K562 (cell line): Measurements from ENCODE around the gene ZNF565. TPM values are rescaled to one million over a fixed set of nuclear protein-coding genes. Genes with fewer than 3 reads are reported as not detected.
A peak's percentile ranks its signal among the peaks of the same experiment; 100 is the strongest.

ENCODE experiments used
- C11orf30 ChIP-seq: fragments of 450-650 bp; IDR thresholded peaks from 2 replicates; pipeline ENCODE4 v1.6.1; 2016; ENCODE audit warnings: low read depth, mild to moderate bottlenecking
- CUX1 ChIP-seq: fragments of 200-800 bp; sonication (Bioruptor generic); IDR thresholded peaks from 2 replicates; pipeline ENCODE4 v1.6.1; 2016; ENCODE audit warnings: missing genetic modification characterization, missing compliant biosample characterization
- CXXC5 ChIP-seq: fragments of 250-450 bp; sonication (Bioruptor Pico); IDR thresholded peaks from 2 replicates; pipeline ENCODE4 v1.8.0; 2022; ENCODE audit warnings: inconsistent platforms, mild to moderate bottlenecking, moderate library complexity
- EP400 ChIP-seq: fragments of 450-650 bp; IDR thresholded peaks from 2 replicates; pipeline ENCODE4 v1.6.1; 2017; ENCODE audit warnings: antibody characterized with exemption, mild to moderate bottlenecking, moderate library complexity
- MNT ChIP-seq, 2 experiments: fragments of 450-650 bp; conservative IDR thresholded peaks; 2 replicates each; pipeline ENCODE4 v1.6.1; 2017; ENCODE audit warnings: mild to moderate bottlenecking in 2 of 2, moderate library complexity in 2 of 2
- MTA3 ChIP-seq: fragments of 450-650 bp; formaldehyde crosslinking; IDR thresholded peaks from 2 replicates; pipeline ENCODE4 v1.6.1; 2017; ENCODE audit warnings: mild to moderate bottlenecking, borderline replicate concordance
- NR2F6 ChIP-seq: fragments of 450-650 bp; formaldehyde crosslinking; IDR thresholded peaks from 2 replicates; pipeline ENCODE4 v1.4.0; 2020; ENCODE audit warnings: mild to moderate bottlenecking
- PREB ChIP-seq: sonication (generic); formaldehyde crosslinking; IDR thresholded peaks from 2 replicates; pipeline ENCODE4 v1.8.1; 2023; ENCODE audit warnings: mild to moderate bottlenecking, missing genetic modification reagents
- SMC3 ChIP-seq: conservative IDR thresholded peaks from 2 replicates; pipeline ENCODE4 v1.6.1; 2011; ENCODE audit warnings: low read depth, low read length, improper control_type of control experiment; ENCODE audit not compliant: insufficient read depth
- UBTF ChIP-seq, 2 experiments: IDR thresholded peaks; 2 replicates each; pipeline ENCODE4 v1.6.1; 2012; ENCODE audit warnings: improper control_type of control experiment in 2 of 2, low read depth in 2 of 2, low read length in 2 of 2, borderline replicate concordance in 1 of 2
- ZBTB26 ChIP-seq: fragments of 450-650 bp; formaldehyde crosslinking; IDR thresholded peaks from 2 replicates; pipeline ENCODE4 v1.4.0; 2022; ENCODE audit warnings: missing genetic modification characterization
- ZFX ChIP-seq: sonication (generic); formaldehyde crosslinking; IDR thresholded peaks from 2 replicates; pipeline ENCODE4 v1.8.0; 2022; ENCODE audit warnings: mild to moderate bottlenecking, missing genetic modification reagents, moderate library complexity
- ZNF175 ChIP-seq: fragments of 200-800 bp; sonication (Bioruptor generic); IDR thresholded peaks from 2 replicates; pipeline ENCODE4 v1.6.1; 2016; ENCODE audit warnings: low read depth, mild to moderate bottlenecking, missing genetic modification characterization, missing compliant biosample characterization
- ZNF324 ChIP-seq: fragments of 250-450 bp; sonication (Bioruptor Pico); IDR thresholded peaks from 2 replicates; pipeline ENCODE4 v1.4.0; 2020; ENCODE audit warnings: mild to moderate bottlenecking
- ZNF561 ChIP-seq: fragments of 450-650 bp; formaldehyde crosslinking; conservative IDR thresholded peaks from 2 replicates; pipeline ENCODE4 v1.4.0; 2020; ENCODE audit warnings: mild to moderate bottlenecking, moderate library complexity
- polyA plus RNA-seq, 8 experiments: library from polyadenylated mRNA; depleted of rRNA in 4 of 8; stranded (reverse) in 5 of 8; unstranded in 3 of 8; fragments of >200 nt; fragmentation: Nextera tagmentation in 2 of 8; fragmentation: Illumina TruSeq in 1 of 8; extraction: Ambion mirVana in 2 of 8; extraction: Trizol in 1 of 8; gene quantifications; 2 replicates each; pipeline versions ENCODE4 v1.2.1 to v1.2.3, GENCODE V29; 2011 to 2014; ENCODE audit warnings: inconsistent platforms in 1 of 8, missing spikeins in 1 of 8
- total RNA-seq, 7 experiments: library from RNA; depleted of rRNA in 6 of 7; stranded (reverse); fragments of >200 nt in 6 of 7; fragmentation: Illumina TruSeq in 2 of 7; extraction: Trizol in 2 of 7; gene quantifications; 2 replicates each; pipeline versions ENCODE4 v1.2.1 to v1.2.3, GENCODE V29; 2011 to 2021; ENCODE audit warnings: low replicate concordance in 1 of 7

ZNF565 gene
- total and polyA plus RNA-seq, 9 of the 15 experiments (the other 6 are each of a cell fraction or from before 2014, with no cell fraction given): 1.3 to 3.2 (median 2.6) TPM

DNA sequence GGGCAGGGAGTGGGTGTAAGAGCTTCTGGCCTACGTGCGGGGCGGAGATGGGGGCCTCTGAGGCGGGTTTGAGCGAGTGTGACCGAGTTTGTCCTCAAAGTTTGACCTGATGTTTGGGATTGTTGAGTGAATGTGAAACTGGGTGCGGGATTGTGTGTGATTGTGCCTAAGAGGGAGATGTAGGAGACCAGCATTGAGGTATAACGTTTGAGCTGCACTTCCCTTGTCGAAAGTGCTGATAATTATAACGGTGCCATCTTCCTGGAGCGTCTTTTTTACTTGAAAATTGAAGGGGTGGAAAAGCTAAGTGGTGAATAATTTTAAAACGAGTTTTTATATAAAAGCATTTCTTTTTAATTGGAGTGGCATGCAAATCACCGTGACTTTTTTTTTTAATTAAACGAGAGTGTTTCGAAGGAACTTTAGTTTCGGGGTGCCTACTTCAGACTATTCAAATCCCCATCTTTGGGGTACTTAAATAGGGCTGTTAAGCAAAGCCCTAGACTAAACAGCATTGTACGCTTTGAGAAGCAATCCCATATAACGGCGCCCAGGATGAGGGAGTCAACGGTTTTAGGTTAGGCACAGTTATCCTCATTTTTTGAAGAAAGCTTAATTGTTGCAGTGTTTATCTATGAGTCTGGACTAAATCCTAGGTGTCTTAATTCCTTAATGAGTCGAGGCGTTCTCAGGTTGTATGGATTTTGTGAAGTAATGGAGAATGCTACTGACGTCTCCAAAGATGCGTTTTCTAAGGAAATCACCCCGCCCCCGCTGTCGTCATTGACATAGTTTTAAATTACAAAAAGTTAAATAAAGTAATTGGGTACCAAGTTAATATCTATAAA is 1.0 kb upstream of the ZNF565 start (continued):
- TF ChIP-seq PREB (CRISPR knock-in tag) (no peak), C11orf30 (no peak; the same call in 1 of the 2 replicates), ZNF324 (CRISPR knock-in tag) (no peak), ZBTB26 (CRISPR knock-in tag) (peak; percentile 80; the same call in 1 of the 2 replicates), SMC3 (no peak), MNT (conservative IDR thresholded peaks at IDR 0.05) (no peak; a peak in 2 of 4 replicates), CXXC5 (no peak), MTA3 (no peak), CUX1 (CRISPR knock-in tag) (no peak), ZNF175 (CRISPR knock-in tag) (no peak), ZNF561 (CRISPR knock-in tag) (no peak), EP400 (peak; percentile 46; the same call in 1 of the 2 replicates), ZFX (CRISPR knock-in tag) (peak; percentile 61; the same call in 1 of the 2 replicates), NR2F6 (CRISPR knock-in tag) (no peak), UBTF (IDR thresholded peaks at IDR 0.05; ENCODE audit: borderline replicate concordance in 1 of 2, low read depth in 2 of 2, low read length in 2 of 2) (no peak)
